HG03457 (cell line): ENCODE results near the gene MBTD1.

ENCODE experiments used
- ATAC-seq: cut with Tn5 transposase; IDR thresholded peaks from one replicate; pipeline ENCODE4 v1.9.1; 2021; ENCODE audit warnings: moderate number of reproducible peaks; ENCODE audit not compliant: unreplicated experiment

MBTD1 gene

GRCh38 chr17:51152766-51153209 lies 107.1 kb downstream of the MBTD1 start:
- ATAC-seq = no peak

- no peak for ATAC-seq
Observed at GRCh38 chr17:51150932-51151331, 108.9 kb downstream of the MBTD1 start.

- no peak for ATAC-seq
Observed at GRCh38 chr17:51149163-51149562, 110.7 kb downstream of the MBTD1 start.

- no peak for ATAC-seq
Observed at GRCh38 chr17:51147650-51148049, 112.2 kb downstream of the MBTD1 start.

GRCh38 chr17:51144266-51145022 lies 115.4 kb downstream of the MBTD1 start:
- ATAC-seq = no peak

- ATAC-seq = no peak
Observed at GRCh38 chr17:51142597-51142996, 117.3 kb downstream of the MBTD1 start.

GRCh38 chr17:51135956-51136355 lies 123.9 kb downstream of the MBTD1 start:
- ATAC-seq = no peak

GRCh38 chr17:51133365-51133764 lies 126.5 kb downstream of the MBTD1 start:
- no peak for ATAC-seq

- no peak for ATAC-seq
Observed at GRCh38 chr17:51132964-51133319, 126.9 kb downstream of the MBTD1 start.

- ATAC-seq = no peak
Observed at GRCh38 chr17:51128076-51128475, 131.8 kb downstream of the MBTD1 start.
